Measurements from ENCODE around the gene PDZRN4. TPM values are rescaled to one million over a fixed set of nuclear protein-coding genes. Genes with fewer than 3 reads are reported as not detected.

PDZRN4 gene
- total RNA-seq, 1 experiment from 2014 or later: not detected

DNA sequence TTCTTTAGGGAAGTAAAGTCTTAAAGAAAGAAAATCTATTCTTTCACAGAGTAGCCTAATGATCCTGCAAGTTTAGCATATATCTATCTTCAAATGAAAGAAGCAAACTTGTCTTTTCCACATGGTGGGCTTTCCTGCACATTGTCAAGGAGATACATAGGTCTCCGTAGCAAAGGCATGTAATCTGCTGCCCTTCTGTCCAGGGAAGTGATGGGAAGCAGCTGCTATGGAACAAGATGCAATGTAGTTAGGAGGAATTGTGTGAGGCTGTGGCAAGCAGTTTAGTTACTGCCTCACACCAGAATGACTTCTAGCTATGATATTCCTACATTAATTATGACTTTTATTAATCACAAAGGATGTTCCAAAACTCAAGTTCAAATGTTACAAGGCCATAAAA lies 174.4 kb downstream of the PDZRN4 start:
- no peak for DNase-seq (ENCODE audit: low read depth)

DNA sequence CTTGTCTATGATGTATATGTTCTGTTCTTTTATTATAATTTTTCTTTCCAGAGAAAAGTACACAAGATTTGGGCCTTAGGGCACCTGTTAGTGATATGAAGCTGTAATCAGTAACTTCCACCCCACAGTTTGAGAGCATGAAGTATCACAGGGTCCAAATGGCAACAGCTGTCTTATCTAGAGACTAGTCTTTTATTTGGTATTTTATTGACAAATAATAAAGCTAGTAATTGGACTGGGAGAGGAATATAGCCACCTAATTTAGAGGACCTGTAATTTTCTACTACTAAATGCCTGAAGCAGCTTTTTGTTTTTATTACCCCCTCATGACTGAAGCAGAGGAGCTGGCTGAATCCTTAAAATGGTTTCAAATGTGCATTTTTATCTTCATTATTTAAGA lies 174.8 kb downstream of the PDZRN4 start:
- DNase-seq (ENCODE audit: low read depth): no peak

DNA sequence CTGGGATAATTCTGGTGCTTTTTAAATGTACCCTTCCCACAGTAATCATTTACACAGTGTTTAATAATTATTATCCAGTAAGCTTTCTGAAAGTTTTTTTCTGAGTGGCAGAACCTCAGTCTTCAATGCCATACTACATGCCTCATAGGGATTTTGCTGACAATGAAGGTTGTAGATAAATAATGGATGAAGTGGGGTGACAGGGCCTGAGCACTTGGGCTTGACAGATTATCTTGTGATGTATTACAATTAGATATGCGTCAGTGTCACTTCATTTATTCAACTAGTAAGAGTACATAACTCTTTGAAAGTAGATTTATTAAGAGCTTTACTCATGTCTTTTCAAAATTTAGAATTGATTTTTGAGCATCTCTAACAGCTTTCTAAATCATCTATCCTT lies 176.1 kb downstream of the PDZRN4 start:
- no peak for DNase-seq (ENCODE audit: low read depth)

DNA sequence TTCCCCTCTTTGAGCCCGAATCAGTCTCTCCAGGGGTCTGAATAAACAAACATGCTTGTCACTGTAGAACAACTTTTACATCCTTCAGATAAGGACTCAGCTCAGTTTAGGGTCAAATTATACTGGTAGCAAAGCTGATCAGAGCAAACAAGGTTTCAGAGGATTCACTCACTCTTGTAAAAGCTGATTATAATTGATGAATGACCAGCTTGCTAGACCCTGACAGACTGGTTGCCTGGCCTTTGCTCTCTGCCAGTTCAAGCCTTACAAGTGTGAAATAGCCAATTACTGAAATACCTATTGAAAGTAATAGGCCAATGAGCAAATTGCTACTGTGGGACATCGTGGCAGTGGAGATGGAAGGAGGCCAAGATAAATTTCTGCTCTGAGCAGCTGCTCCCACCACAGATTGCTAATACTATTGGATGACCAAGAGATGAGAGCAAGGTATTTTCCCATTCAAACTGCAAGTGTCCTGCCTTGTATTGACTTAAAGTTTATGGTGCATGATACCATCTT lies 177.6 kb downstream of the PDZRN4 start:
- no peak for DNase-seq (ENCODE audit: low read depth)

DNA sequence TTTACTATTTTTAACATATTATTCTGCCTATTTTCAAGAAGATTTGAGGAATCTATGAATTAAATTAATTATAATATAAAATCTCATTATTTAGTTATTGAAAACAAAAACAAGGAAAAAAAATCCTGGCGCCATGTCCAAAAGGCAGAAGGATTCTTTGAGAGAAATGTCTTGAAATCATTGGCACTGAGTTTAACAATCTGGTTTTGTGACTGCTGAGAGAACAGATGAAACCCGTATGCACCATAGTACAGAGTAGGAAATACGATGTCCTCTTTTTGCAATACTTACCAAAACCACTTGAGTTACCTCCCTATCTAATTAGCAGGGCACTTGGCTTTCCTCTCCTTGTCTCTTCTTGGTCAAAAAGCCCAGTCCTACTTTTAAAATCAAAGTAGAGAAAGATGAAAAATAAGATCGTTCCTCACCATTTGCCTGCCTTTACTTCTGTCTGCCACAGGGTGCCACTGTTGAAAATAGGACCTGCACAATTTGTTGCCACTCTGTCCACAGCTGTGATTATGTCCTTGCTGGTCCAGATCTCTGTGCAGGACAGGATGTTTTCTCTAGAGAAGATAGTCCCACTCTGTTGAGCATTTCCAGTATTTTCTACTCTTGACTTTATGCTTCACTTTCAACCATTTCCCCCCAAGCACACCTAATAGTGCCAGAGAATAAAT lies 179.7 kb downstream of the PDZRN4 start:
- DNase-seq (ENCODE audit: low read depth): no peak

DNA sequence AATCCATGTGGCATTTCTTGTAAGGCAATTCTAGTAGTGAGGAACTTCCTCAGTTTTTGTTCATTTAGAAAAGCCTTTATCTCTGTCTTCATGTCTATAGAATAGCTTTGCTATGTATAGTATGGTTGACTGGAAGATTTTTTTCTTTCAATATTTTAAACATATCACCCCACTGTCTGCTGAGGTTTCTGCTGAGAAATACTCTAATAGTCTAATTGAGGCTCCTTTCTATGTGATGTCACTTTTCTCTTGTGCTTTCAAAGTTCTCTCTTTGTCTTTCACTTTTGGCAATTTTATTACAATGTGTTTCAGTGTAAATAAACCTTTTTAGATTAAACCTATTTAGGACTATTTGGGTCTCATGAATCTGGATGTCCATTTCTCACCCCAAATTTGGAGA lies 192.8 kb downstream of the PDZRN4 start:
- no peak for DNase-seq (ENCODE audit: low read depth)

DNA sequence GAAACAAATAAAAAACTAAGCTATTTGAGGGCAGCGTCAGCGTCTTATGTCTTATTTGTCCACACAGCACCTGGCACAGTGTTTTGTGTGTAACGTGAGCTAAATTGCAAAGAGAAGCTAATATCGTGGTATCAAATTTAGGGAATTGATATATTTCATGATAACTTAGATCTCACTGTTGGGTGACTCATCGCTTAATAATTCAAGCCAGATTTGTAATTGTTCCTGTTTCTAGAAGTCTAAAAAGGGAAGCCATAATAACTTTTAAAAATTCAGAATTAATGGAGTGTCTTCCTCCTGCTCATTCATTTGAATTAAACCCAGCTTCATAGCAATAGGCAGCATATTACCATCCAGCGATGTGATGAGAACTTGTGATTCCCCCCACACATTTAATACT lies 214.7 kb downstream of the PDZRN4 start:
- DNase-seq (ENCODE audit: low read depth): no peak

DNA sequence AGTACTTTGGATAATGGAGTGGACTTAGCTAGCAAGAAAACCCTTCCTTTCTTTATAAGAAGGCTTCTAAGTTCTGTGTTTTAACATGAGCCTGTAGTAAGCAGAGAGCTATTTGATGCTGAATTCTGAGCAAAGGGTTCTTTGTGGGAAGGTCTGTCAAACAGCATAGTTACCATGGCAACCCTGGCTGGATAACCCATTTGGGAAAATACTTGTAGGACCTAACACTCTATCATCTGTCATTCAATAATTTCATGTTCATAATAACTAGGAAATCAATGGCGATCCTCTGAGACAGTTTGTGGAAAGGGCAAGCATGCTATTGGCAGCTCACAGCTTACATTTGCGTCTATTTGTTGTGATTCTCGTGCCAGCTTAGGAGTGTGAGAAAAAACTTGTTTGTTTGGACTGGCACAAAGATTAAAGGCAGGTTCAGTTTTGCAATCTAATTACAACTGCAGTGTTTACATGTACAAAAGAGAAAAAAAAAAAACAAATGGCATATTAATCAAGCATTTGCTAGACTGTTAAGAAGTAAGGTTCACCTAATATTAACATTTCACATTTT lies 219.2 kb downstream of the PDZRN4 start:
- DNase-seq (ENCODE audit: low read depth): no peak

DNA sequence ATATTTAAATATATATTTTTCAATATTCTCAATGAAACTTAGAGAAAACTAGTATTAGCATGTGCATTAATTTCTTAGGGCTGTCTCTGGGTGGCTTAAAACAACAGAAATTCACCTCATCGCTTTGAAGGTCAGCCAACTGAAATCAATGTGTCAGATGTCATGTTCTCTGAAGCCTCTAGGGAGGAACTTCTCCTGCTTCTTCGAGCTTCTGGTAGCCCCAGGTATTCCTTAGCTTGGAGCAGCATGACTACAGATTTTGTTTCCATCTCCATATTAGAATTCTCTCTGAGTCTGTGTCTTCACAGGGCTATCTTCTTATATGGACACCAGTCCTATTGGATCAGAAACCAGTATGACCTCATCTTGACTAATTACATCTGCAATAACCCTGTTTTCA lies 221.5 kb downstream of the PDZRN4 start:
- no peak for DNase-seq (ENCODE audit: low read depth)

DNA sequence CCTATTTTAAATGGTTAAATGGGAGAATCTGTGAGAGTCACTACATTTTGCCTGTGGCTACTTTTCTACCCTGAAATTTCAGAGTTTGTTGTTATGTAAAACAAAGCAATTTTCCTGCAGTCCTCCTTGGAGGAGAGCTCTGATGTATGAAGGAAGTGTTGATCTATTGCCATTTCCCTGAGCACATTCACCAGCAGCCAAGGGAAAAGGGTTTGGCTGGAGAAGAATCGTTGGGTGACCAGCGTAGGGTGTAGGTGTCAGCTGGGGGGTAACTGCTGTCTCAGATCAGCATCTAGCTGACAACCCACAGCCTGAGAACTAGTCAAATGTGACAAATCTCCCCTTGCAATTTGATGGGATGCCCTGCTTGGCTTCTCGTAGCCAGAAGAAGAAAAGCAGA lies 230.5 kb downstream of the PDZRN4 start:
- DNase-seq (ENCODE audit: low read depth): no peak

DNA sequence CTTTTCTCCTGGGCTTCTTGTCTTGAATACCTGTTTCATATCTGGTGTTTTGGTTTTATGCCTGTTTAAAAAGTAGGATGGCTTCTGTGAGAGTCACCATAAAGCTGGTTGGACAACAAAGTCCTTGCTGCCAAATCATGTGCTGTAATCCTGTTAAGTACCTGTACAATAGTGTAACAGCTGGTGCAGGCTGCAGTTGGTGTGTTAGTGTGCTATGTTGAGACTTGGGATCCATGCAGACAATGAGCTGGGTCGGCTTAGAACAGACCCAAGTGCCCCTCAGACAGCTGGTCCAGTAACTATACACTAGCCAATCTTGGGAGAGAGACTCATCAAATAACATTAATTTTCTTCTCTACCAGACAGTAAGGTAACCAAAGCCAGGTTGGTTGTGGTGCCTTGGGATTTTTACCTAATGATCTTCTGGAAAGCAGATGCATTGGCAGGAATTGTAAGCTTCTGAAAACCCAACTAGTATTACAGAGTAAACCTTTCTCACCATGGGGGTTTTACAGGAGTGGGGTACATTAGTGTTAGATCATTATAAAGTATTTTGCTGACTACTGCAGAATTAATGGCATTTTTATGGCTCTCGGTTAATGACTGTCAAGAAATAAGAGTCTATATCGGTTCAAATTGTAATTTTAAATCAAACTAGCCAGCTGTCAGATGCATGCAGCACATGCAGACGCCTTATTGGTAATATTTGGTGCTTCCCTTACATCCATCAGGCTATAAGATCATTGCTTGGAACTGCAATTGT lies 231.2 kb downstream of the PDZRN4 start:
- no peak for DNase-seq (ENCODE audit: low read depth)

DNA sequence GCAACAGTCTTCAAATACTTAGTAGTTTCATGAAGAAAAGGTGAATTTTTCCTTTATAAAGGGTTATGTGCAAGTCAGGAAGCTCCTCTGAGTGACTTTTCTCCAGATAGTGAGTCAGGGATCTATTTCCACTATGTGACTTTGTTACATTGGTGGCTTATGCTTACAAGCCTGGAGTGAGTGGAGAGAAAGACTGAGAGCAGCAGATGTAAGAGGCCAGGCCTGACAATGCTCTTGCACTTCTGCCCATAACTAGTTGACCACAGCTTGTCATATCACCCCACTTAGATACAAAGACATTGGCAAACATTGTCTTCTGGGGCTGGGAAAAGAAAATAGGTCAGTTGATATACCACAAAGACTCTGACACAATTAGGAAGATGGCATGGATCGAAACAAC lies 236.5 kb downstream of the PDZRN4 start:
- DNase-seq (ENCODE audit: low read depth): no peak

DNA sequence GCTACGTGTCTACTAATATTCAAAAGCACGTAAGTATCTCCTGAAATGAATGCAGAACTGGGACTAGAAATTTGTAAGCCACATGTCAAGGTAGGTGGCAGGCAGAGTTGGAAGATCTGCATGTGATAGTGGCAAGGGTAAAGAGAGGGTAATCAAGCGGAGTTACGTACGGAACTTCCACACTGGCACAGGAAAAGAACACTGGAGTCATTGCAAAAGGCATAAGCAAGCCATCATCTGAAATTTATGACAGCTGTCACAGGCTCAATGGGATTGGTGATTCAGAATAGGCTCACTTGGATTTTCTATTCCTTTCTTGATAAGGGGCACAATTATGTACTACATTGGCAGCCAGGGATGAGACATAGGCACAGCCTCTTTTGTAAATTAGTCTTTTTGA lies 245.3 kb downstream of the PDZRN4 start:
- DNase-seq (ENCODE audit: low read depth): no peak

DNA sequence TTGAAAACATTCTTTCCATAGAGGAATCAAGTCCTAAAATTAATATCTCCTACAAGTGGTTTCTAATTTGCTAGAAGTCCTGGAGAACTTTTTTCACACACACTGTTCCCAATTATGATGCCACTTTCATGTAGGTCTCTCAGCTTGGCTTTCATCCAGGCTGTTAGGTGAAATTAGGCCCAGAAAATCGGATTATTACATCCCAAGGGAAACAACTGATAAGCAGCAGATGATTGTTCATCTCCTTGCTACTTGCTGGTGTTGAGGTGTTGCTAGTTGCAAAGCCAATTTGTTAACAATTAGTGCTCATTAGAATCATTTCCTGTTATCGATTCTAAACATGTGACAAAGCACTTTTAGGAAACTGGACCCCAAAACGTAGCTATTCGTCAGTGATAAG lies 248.0 kb downstream of the PDZRN4 start:
- no peak for DNase-seq (ENCODE audit: low read depth)

DNA sequence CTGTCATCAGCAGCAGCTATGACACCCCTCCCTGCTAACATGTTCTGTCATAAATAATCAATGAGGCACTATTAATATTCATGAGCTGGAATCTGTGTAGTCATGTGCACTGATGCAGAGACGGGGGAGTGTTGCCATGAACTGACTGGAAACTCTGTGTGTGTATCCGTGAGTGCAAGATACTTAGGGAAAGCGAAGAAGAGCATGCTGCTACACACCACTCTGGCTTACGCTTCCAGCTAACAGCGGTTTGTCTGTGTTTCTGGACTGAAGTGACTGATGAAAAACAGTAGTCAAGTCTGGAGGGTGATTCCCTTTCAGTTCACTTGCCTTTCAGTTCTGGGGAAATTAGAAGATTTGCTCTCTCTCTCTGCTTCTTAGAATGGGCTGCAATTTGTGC lies 249.4 kb downstream of the PDZRN4 start:
- DNase-seq (ENCODE audit: low read depth): no peak

DNA sequence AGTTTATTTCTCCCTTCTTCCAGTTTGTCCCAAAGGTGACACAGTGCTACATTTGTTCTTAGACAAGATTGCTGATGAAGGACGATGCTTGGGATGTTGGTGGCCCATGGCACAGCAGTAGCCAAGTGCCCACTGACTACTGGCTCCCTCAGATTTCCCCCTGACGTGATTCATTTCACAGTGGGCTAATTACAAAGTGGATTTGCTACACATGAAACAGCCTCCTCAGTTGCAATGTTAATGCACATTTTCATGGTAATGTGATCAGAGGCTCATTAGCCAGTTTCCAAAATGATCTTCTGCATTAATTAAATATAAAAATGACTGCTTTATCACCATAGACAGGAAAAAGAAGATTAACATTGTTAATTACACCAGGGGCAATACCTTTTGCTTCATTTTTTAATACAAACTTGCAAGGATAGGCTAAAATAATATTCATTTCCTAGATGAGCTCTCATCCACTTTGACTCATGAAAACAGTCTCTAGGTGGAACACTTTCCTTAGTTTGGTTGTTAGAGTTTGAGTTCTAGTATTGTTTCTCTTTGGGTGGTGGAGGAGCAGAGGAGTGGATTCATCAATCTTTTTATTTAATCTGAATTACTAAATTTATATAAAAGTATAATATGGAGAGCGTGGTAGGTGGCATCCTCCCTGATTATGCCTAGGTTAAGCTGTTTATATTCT lies 250.9 kb downstream of the PDZRN4 start:
- DNase-seq (ENCODE audit: low read depth): no peak

DNA sequence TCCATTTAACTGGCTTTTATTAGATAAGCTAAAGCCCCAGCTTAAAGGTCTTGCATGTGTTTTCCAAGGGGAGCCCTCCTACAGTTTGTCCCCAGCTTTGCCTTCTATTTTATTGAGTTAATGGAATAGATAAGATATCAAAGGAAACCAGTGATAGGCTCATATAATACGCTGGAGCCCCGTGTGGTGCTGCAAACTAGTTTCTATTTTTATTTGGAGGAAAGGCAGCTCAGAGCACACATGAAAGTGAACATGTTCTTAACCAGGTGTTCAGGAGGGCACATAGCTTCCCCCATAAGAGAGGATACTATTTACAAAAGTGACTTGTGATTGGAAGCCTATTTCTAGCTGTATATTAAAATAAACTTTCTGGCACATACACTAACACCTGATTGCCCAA lies 251.7 kb downstream of the PDZRN4 start:
- DNase-seq (ENCODE audit: low read depth): no peak

DNA sequence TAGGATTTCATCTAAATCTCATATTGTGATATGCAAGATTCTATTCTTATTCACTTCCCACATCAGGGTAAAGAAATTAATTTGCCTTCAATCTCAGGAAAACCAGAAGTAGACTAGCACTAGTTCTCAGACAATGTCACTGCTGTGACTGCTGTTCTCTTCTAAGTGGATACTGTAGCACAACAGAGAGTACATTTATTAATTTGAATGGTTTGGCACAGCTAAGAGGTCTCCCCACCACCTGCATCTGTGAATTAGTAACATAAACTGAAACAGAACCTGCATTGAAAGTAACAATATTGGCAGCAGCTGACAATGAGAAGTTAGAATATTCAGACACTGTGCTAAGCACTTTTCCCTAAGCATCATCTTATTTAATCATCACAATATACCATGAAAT lies 253.1 kb downstream of the PDZRN4 start:
- no peak for DNase-seq (ENCODE audit: low read depth)

DNA sequence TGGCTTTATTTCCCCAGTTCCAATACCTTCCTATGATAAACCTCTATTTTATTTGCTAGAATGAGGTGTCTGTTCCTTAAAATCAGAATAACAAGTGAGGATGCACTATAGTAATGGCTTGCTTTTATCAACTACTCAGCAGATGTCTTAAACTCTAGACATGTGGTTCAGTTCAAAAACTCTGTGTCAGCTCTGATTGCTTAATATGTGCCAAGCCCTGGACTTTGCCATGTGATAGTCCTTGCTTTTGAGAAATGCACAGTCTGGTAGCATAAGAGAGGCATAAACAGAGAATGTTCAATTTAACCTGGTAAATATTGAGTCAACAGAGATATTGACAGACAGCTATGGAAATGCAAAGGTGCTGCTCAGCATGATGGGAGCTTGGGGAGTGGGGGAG lies 254.8 kb downstream of the PDZRN4 start:
- DNase-seq (ENCODE audit: low read depth): no peak

DNA sequence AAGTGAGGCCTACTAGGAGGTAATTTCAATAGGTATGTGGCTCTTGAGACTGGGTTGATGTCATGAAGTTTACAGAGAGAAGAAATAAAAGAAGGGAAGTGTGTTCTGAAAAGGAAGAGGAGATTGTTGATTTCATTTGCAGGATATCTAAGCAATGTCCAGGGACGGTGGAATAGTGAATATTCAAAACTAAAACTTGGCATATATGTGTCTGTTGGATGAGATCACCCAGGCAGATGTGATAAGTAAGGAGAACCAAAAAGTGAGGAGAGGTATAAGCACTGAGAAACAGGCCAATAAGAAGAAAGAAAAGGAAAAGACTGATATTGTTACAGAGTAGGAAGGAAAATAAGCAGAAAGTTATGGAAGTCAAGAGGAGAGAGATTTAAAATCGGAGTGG lies 255.6 kb downstream of the PDZRN4 start:
- DNase-seq (ENCODE audit: low read depth): no peak

DNA sequence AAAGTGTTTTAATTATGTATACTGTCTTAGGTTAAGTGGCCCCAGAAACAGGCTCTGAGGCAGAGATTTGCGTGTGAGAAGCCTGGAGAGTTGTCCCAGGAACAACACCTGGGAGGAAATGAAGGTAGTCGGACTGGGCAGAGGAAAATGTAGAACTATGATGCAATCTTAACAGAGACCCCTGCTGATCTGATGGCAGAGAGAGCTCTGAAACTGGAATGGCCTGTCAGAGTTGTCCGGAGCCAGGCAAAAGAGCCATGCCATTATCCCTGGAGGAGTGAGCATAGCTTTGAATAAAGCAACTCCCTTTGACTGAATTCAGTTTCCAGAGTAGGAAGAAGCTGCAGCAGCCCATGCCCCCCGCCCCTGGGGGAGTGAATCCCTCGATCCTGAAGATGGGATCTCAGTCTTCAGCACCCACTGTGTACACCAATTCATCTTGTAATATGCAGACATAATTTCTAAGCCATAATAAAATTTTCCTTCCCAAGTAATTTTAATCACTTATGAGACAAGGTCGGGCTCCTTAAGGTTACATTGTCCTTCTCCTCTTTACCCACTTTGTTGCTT lies 264.8 kb downstream of the PDZRN4 start:
- DNase-seq (ENCODE audit: low read depth): no peak

DNA sequence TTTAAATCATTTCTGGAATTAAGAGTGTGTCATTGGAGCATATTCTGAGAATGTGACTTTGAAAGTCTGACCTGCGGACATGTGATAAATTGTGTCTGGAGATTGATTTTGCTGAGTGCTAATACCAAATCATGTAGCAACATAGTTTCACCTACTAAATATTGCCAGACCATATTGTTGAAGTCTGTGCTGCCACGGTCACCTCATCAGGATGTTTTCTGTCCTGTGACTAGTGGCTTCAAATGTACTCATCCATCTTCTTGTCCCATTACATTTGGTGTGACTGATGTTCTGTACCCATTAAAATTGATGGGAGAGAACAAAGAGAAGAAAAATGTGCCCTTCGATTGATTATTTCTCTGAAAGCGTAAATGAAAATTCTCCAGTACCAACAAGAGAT lies 265.3 kb downstream of the PDZRN4 start:
- DNase-seq (ENCODE audit: low read depth): no peak
